MM.1S (cell line): ENCODE results near the gene KIAA1210.

Experiments used
- DNase-seq: peaks from one replicate; pipeline ENCODE4 v3.0.0-alpha.2; 2015
- H2AFZ ChIP-seq: fragments of 300-600 bp; sonication (generic); 2 replicates; pipeline ENCODE4 v1.6.0; 2016; ENCODE audit warnings: antibody characterized with exemption, low read length
- H3F3A ChIP-seq: fragments of 300-600 bp; sonication (generic); 2 replicates; pipeline ENCODE4 v1.6.1; 2016; ENCODE audit warnings: mild to moderate bottlenecking, antibody characterized with exemption, low read length, moderate library complexity, mixed read lengths; ENCODE audit not compliant: insufficient read depth
- H3K27ac ChIP-seq: fragments of 300-600 bp; sonication (generic); 2 replicates; pipeline ENCODE4 v1.5.1; 2016; ENCODE audit warnings: mild to moderate bottlenecking, low read length
- H3K27me3 ChIP-seq: fragments of 300-600 bp; sonication (generic); replicated peaks from 2 replicates; pipeline ENCODE4 v1.6.0; 2016; ENCODE audit warnings: low read length; ENCODE audit not compliant: insufficient read depth
- H3K36me3 ChIP-seq: fragments of 300-600 bp; sonication (generic); replicated peaks from 2 replicates; pipeline ENCODE4 v1.6.1; 2016; ENCODE audit warnings: mild to moderate bottlenecking, low read length, mixed read lengths; ENCODE audit not compliant: insufficient read depth
- H3K4me1 ChIP-seq: fragments of 300-600 bp; sonication (generic); 2 replicates; pipeline ENCODE4 v1.6.1; 2016; ENCODE audit warnings: low read length, mixed read lengths
- H3K4me2 ChIP-seq: fragments of 300-600 bp; sonication (generic); 2 replicates; pipeline ENCODE4 v1.6.0; 2016; ENCODE audit warnings: low read depth, low read length
- H3K4me3 ChIP-seq: fragments of 300-600 bp; sonication (generic); 2 replicates; pipeline ENCODE4 v1.5.1; 2016; ENCODE audit warnings: low read length, mixed read lengths
- H3K79me2 ChIP-seq: fragments of 300-600 bp; sonication (generic); 2 replicates; pipeline ENCODE4 v1.6.1; 2016; ENCODE audit warnings: mixed run types, low read length, mixed read lengths
- H3K9ac ChIP-seq: fragments of 300-600 bp; sonication (generic); 2 replicates; pipeline ENCODE4 v1.6.1; 2016; ENCODE audit warnings: low read length, mixed read lengths
- H3K9me2 ChIP-seq: fragments of 300-600 bp; sonication (generic); replicated peaks from 2 replicates; pipeline ENCODE4 v1.6.1; 2016; ENCODE audit warnings: mild to moderate bottlenecking, low read length, mixed read lengths; ENCODE audit not compliant: insufficient read depth
- H3K9me3 ChIP-seq: fragments of 300-600 bp; sonication (generic); replicated peaks from 2 replicates; pipeline ENCODE4 v1.6.1; 2016; ENCODE audit warnings: mild to moderate bottlenecking, low read length, mixed read lengths; ENCODE audit not compliant: insufficient read depth
- H4K20me1 ChIP-seq: fragments of 300-600 bp; sonication (generic); 2 replicates; pipeline ENCODE4 v1.6.1; 2016; ENCODE audit warnings: mild to moderate bottlenecking, low read length, moderate library complexity, mixed read lengths; ENCODE audit not compliant: insufficient read depth
- CTCF ChIP-seq: fragments of 300-600 bp; sonication (generic); IDR thresholded peaks from 2 replicates; pipeline ENCODE4 v1.5.1; 2016; ENCODE audit warnings: antibody characterized with exemption, low read length, mixed read lengths
- EZH2 ChIP-seq: fragments of 300-600 bp; sonication (generic); optimal IDR thresholded peaks from 2 replicates; pipeline ENCODE3; 2017; ENCODE audit warnings: low read depth, mild to moderate bottlenecking, antibody characterized with exemption, low read length, mixed read lengths
- EZH2phosphoT487 ChIP-seq: fragments of 300-600 bp; sonication (generic); IDR thresholded peaks from 2 replicates; pipeline ENCODE4 v1.6.1; 2018; ENCODE audit warnings: antibody characterized with exemption, low read length

The KIAA1210 gene

GRCh38 chrX:119127650-119128049, at the start of gene KIAA1210:
Gene KIAA1210 (minus strand): TSS chrX:119127812. CDS start chrX:119123642, 4,170 bp downstream.
- H3K4me3 ChIP-seq, result no peak within 1 kb of the TSS
- no peaks in the 10 kb centered on the region for H4K20me1 ChIP-seq
- no peaks in the 10 kb centered on the region for H3K9me2 ChIP-seq
- no peak within 1 kb of the TSS for H3K27ac ChIP-seq
- TF ChIP-seq EZH2 (no peak), EZH2phosphoT487 (no peak), CTCF (no peak)
- no peak within 1 kb of the TSS for H3K9ac ChIP-seq
- H3K27me3 ChIP-seq, result no peaks in the 10 kb centered on the region
- H3K9me3 ChIP-seq, result no peaks in the 10 kb centered on the region
- H3K79me2 ChIP-seq, result no peaks in the 10 kb centered on the region
- H3F3A ChIP-seq, result no peaks in the 10 kb centered on the region
- DNase-seq, result no peak
- no peak within 1 kb of the TSS for H3K4me2 ChIP-seq
- H3K4me1 ChIP-seq, result no peaks in the 10 kb centered on the region
- no peak within 1 kb of the TSS for H2AFZ ChIP-seq
- no peaks in the 10 kb centered on the region for H3K36me3 ChIP-seq

- Histone ChIP-seq H2AFZ (no peak overlapping the region), H3K9me2 (no peaks in the 10 kb centered on the region), H4K20me1 (no peaks in the 10 kb centered on the region), H3K9ac (no peak overlapping the region), H3K79me2 (no peaks in the 10 kb centered on the region), H3K4me3 (no peak overlapping the region), H3K9me3 (no peaks in the 10 kb centered on the region), H3K4me1 (no peaks in the 10 kb centered on the region), H3K4me2 (no peak overlapping the region), H3K27me3 (no peaks in the 10 kb centered on the region), H3K27ac (no peak overlapping the region), H3K36me3 (no peaks in the 10 kb centered on the region), H3F3A (no peaks in the 10 kb centered on the region)
- DNase-seq, result no peak
- TF ChIP-seq CTCF (no peak), EZH2phosphoT487 (no peak), EZH2 (no peak)
These were observed 49.7 kb upstream of the KIAA1210 start for GRCh38 chrX:119177278-119177677.

GRCh38 chrX:119174900-119175299, 47.3 kb upstream of the KIAA1210 start:
- Histone ChIP-seq H3K79me2 (no peaks in the 10 kb centered on the region), H3K9ac (no peak overlapping the region), H4K20me1 (no peaks in the 10 kb centered on the region), H3K4me3 (no peak overlapping the region), H3K9me3 (no peaks in the 10 kb centered on the region), H3K36me3 (no peaks in the 10 kb centered on the region), H2AFZ (no peak overlapping the region), H3K27me3 (no peaks in the 10 kb centered on the region), H3F3A (no peaks in the 10 kb centered on the region), H3K4me1 (no peaks in the 10 kb centered on the region), H3K27ac (no peak overlapping the region), H3K9me2 (no peaks in the 10 kb centered on the region), H3K4me2 (no peak overlapping the region)
- TF ChIP-seq EZH2, result no peak
- TF ChIP-seq EZH2phosphoT487, result no peak
- TF ChIP-seq CTCF, result no peak
- no peak for DNase-seq
